Measurements from ENCODE around the gene TSPEAR.
"Not testable (repeated sequence)": the region's sequence is repeated elsewhere in the genome, so short reads cannot be mapped to it uniquely, and the experiment has no call there.

The TSPEAR gene

DNA sequence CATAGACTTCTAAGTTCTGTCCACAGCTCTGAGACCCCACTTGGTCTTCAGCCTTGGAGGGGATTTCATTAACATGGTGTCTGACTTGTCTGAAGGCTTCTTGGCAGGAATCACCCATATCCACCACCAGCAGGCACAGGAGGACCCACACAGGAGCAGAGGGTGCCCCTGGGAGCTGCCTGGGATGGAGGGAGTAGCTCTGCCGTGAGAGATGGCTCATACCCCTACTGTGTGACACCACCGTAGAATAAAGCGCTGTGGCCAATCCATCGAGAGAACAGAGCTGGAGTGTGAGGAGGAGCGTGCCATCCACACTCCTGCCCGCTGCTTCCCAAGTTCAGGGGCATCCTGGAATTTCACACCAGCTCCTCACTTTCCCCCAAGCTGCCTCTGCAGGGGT is 26.3 kb downstream of the TSPEAR start:
- DNase-seq (ENCODE audit: low read depth, low spot score) = not testable (repeated sequence)

DNA sequence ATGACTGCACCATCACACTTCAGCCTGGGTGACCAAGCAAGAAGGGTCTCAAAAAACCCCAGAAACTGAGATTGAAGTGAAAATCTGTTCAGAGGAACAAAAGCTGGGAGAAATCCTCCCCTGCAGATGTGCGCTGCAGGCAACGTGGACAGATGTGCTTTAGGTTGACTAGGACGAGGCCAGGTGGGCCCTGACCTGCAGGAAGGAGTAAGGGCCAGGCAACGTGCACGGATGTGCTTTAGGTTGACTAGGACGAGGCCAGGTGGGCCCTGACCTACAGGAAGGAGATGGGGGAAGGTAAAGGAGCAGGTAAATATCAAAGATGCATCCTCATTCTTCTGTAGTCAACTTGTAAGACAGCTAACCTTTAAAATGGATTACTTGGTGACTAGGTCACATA is 26.9 kb downstream of the TSPEAR start:
- DNase-seq (ENCODE audit: low read depth, low spot score) = no peak

DNA sequence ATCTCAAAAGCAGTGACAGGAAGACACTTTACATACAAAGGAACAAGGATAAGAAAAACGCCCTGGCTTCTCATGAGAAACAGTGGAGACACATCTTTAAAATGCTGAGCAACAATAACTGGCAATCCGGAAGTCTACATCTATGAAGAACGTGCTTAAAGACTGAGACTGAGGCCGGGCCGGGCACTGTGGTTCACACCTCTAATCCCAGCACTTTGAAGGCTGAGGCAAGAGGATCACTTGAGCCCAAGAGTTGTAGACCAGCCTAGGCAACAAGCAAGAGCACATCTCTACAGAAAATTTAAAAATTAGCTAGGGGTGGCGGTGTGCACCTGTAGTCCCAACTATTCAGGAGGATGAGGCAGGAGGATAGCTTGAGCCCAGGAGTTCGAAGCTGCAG is 27.3 kb downstream of the TSPEAR start:
- no peak for DNase-seq (ENCODE audit: low read depth, low spot score)

DNA sequence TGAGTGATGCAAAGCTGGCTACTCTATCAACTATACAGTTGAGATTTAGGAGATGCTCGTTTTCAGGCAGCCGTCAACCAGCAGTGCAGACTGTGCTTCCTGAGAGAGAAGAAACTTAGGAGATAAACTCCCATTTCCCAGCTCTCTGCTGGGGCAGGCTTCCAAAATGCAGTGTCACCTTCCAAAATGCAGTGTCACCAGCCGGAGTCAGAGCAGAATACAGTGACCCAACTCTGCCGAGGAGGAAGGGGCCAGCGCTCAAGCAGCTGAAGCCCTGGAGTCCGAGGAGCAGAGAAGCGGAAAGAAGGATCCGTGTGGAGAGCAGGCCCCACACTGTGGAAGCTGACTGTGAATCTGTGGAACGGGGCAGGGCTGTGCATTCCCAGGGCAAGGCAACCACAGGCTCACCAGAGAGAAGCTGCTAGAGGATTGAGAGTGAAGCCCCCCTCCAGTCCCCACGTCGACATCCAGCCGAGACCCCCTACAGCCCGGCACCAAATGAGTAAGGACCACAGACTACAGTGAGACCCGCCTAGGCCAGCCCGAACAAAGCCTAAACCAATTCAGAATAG is 28.7 kb downstream of the TSPEAR start:
- no peak for DNase-seq (ENCODE audit: low read depth, low spot score)

DNA sequence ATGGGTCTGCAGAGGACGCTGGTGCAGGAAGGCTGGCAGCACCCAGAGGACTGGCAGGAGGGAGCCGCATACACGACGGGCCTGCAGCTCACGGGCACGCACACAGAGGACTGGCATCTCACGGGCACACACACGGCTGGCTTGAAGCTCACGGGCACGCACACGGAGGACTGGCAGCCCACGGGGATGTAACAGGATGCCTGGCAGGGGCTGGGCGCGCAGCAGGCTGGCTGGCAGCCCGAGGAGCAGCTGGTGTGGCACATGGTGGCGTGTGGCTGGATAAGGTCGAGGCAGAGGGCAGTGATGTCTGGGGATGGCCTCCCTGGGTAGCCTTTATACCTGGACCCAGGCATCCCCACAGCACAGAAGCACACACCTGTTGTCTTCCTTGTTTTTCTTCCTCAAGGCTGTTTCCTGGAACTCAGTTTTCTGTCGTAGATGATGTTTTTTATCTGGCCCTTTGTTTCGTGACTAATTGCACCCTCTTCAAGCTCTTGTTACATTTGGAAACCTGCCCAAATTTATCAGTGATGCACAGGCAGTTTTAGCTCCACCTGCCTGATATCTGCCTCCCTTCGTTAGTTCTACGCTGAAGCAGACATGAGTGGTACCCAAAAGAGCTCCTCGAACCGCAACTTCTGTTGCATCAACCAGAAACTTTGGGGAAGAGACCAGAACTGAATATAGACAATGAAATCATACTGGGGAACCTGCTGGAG is 29.4 kb downstream of the TSPEAR start, which contains the start of gene KRTAP12-1:
KRTAP12-1 (minus strand) TSS at position 303 of the 719 bp plus-strand sequence; CDS start at position 263, 40 bp downstream.
- DNase-seq (ENCODE audit: low read depth, low spot score) = no peak

DNA sequence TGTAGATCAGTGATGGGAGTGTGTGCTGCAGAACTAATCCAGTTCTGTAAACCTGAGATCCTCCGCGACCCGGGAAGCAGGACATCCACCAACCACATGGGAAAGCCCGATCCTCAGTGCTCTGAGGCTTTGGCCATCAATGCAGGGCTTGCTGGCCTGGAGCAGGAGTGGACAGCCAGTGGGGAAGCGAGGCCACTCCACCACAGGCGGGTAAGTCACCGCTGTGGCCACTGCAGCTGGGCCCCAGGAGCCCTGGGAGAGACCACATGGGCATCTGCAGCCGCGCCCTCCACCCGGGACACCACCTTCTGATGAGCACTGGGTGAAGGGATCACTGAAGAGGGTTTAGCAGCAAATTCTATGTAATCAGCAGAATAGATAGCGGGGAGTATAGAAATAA is 30.2 kb downstream of the TSPEAR start:
- no peak for DNase-seq (ENCODE audit: low read depth, low spot score)

DNA sequence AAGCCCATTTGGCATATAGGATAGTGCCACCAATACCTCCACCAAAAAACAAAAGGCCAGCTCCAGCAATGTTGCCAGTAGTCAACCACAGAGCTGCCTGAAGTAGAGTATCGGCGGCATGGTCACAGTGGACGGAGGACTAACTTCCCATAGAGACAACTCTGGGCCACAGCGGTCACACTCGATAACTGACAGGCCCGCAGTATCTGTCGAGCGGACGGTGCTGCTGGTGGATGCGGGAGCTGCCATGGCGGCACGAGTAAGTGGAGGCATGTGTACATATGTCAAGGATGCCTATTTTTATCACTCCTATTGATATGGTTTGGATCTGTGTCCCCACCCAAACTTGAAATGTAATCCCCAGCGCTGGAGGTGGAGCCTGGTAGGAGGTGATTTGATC is 33.5 kb downstream of the TSPEAR start:
- DNase-seq (ENCODE audit: low read depth, low spot score) = no peak

DNA sequence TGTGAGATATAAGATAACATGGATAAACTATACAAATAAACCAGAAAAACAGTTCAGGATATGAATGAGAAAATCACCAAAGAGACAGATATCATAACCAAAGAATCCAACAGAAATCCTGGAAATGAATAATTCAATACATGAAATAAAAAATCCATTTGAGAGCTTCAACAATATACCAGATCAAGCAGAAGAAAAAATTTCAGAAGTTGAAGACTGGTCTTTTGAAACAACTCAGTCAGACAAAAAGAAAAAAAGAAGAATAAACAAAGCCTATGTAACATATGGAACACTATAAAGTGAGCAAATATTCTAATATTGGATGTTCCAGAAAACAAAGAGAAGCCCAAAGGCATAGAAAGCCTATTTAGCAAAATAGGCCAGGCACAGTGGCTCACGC is 39.5 kb downstream of the TSPEAR start:
- no peak for DNase-seq (ENCODE audit: low read depth, low spot score)

DNA sequence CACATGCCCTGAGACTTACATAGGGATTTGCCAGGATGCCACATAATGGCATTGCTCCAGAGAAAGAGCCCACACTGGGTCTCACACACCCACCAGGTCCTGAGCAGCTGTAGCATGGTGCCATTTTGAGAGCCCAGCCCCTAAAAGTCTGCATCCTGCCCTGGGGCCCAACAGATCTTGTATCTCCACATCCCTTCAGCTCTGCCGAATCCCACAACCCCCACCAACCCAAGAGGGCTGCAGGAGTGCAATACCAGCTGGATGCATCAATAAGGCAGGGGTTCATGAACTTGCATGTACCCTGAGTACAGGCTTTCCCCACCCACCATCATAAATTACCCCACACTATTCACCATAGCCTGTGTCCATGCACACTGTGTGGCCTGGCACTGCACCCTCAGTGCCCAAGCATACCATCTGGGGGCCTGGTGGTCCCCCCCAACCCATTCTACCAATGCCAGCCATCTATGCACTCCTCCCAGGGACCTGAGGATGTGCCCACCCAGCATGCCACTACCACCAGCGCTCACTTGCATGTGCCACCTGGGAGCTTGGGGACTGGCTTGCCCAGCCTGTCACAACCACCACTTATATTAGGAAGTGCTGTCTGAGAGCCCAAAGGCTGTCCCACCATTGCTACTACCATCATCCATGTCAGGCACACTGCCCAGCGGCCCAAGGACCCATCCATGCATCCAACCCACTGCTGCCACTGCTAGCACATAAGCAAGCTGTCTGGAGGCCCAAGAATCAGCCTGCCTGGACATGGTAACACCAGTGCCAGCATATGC is 40.5 kb downstream of the TSPEAR start:
- DNase-seq (ENCODE audit: low read depth, low spot score) = no peak

DNA sequence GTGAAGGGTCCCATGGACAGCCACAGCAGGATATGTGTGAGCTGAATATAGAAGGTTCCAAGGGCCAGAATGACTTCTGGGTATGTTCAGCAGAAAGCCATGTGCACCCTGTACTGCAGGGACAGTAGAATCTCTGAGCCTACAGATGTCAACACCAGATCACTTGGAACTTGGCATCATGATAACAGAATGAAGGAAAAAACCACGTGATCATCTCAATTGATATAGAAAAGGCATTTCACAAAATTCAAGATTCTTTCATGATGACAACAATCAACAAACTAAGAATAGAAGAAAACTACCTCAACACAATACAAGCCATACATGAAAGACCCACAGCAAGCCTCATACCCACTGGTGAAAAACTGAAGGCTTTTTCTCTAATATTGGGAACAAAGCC is 43.8 kb downstream of the TSPEAR start:
- no peak for DNase-seq (ENCODE audit: low read depth, low spot score)

DNA sequence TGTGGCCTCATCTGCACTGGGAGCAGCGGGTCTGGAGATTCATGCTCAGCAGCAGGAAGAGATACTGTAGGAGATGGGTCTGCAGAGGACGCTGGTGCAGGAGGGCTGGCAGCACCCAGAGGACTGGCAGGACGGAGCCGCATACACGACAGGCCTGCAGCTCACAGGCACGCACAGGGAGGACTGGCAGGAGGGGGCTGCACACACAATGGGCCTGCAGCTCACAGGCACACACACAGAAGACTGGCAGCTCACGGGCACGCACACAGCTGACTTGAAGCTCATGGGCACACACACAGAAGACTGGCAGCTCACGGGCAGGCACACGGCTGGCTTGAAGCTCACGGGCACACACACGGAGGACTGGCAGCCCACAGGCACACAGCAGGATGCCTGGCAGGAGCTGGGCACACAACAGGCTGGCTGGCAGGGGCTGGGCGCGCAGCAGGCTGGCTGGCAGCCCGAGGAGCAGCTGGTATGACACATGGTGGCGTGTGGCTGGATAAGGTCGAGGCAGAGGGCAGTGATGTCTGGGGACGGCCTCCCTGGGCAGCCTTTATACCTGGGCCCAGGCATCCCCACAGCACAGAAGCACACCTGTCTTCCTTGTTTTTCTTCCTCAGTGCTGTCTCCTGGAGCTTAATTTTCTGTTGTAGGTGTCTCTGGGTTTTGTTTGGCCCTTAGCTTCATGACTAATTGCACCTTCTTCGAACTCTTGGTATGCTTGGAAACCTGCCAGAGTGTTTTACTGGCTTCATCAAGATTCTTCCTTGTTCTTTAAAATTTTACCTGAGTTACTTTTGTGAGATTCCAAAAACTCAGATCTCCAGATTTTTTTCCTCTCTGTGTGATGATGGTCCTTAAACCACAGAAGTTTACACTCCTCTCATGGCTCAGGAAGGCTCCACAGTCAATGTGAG is 44.7 kb downstream of the TSPEAR start, which contains the start of gene KRTAP12-2:
KRTAP12-2 (minus strand) TSS at position 527 of the 920 bp plus-strand sequence; CDS start at position 486, 41 bp downstream.
- no peak for DNase-seq (ENCODE audit: low read depth, low spot score)

DNA sequence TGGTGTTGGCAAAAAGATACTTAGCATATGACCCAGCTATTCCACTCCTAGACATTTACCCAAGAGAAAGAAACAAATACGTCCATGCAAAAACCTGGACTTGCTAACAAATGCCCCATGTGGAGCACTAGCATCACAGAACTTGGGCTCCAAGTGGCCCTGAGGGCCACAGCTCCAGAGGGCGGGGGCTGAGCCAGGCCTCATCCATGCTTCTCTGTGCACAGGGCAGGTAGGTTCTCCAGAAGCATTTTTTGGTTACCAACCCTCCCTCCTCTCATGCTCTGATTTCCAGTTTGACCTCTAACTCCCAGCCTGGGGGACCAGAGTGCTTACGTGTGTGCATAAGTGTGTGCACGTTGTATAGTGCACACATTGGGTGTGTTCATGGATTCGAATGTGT is 46.7 kb downstream of the TSPEAR start:
- DNase-seq (ENCODE audit: low read depth, low spot score) = no peak

DNA sequence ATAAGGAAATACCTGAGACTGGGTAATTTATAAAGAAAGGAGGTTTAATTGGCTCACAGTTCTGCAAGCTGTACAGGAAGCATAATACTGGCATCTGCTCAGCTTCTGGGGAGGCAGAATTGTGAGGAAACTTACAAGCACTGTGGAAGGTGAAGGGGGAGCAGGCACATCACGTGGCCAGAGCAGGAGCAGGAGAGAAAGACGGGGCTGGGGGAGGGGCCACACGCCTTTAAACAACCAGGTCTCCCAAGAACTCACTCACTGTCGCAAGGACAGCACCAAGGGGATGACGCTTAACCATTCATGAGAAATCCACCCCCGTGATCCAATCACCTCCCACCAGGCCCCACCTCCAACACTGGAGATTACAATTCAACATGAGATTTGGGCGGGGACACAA is 49.8 kb downstream of the TSPEAR start:
- peak; percentile 30 for DNase-seq (ENCODE audit: low read depth, low spot score)

DNA sequence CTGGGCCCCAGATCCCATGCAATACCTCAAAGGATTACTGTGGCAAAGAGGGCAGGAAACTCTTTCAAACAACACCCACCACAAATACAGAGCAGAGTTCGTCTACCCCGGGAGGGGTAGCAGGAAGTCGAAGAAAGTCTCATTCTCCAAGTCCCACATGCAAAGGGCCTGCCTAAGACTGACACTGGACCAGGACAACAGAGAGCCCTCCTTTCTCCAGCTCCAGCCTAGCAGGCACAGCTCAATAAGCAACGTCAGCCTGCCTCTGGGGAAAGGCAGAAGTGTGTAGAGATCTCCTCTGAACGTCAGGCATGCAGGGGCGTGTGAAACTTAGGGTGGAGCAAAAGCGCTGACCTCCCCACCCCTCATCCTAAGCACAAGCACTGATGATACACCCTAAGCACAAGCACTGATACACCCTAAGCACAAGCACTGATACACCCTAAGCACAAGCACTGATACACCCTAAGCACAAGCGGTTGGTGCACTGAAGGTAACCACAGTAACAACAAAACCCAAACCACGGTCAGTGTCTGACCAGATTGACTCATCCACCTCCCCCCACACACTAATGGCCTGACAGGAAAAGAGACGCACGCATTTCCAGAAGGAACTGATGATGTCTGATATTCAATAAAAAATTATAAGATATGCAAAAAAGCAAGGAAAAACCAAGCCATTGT is 52.3 kb downstream of the TSPEAR start:
- no peak for DNase-seq (ENCODE audit: low read depth, low spot score)

DNA sequence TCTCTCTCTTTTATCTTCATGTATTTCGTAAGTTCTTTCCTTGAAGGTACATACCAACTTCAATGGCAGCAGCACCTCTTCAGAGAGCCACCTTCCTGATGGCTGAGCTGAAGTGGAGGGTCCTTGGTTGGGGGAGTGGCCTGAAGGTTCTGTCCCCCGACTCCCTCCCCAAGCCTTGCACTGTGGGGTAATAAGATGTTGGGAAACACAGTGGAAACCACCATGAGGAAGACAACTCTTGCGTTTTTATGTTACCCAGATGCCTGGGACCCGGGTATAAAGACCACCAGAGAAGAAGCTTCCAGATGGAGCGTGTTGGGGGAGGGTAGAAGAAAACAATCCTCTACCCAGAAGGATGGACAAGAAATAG is 52.8 kb downstream of the TSPEAR start:
- no peak for DNase-seq (ENCODE audit: low read depth, low spot score)

DNA sequence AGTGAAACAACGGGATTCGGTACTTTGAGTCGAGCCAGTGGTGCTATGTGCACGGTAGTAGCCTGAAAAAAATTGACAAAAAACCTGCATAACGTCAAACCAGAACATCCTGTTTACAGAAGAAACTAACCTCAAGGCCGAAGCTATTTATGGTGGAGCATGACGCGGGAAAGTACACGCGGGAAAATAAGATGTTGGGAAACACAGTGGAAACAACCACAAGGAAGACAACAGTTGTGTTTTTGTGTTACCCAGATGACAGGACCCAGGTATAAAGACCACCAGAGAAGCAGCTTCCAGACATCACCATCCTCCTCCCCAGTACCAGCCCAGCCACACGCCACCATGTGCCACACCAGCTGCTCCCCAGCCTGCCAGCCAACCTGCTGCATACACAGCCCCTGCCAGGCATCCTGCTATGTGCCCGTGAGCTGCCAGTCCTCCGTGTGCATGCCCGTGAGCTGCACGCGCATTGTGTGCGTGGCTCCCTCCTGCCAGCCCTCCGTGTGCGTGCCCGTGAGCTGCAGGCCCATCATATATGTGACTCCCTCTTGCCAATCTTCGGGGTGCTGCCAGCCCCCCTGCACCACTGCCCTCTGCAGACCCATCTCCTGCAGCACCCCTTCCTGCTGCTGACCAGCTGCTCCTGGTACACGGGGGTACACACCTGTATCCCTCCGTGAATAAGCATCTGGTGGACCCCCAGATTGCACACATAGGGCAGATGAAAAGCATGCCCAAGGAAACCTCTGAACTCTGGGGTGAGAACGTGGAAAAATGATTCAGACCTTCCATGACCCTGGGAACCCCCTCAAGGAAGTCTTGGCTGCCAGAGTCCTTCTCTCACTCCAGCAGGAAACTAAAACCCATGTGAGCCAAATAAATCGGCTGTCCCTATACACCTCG is 53.5 kb downstream of the TSPEAR start, which contains the start of gene KRTAP12-3:
KRTAP12-3 (plus strand) TSS at position 298 of the 906 bp plus-strand sequence; CDS start at position 346, 48 bp downstream.
- no peak for DNase-seq (ENCODE audit: low read depth, low spot score)

DNA sequence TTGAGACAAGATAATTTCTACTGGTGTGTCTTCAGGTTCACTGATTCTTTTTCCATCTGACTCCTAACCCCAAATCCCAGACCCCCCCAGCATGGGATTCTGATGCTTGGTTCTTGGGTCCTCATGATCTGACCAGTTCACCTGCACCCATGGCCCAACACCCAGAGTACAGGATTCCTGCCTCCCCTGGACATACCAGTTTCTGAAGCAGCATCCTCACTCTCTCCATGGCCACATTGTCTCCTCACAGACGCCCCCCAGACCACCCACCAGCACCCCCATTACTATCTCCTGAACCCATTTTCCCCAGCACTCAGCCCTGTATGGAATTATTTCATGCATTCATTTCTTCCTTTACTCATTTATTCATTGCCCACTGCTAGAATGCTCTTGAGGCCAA is 54.5 kb downstream of the TSPEAR start:
- DNase-seq (ENCODE audit: low read depth, low spot score) = no peak

DNA sequence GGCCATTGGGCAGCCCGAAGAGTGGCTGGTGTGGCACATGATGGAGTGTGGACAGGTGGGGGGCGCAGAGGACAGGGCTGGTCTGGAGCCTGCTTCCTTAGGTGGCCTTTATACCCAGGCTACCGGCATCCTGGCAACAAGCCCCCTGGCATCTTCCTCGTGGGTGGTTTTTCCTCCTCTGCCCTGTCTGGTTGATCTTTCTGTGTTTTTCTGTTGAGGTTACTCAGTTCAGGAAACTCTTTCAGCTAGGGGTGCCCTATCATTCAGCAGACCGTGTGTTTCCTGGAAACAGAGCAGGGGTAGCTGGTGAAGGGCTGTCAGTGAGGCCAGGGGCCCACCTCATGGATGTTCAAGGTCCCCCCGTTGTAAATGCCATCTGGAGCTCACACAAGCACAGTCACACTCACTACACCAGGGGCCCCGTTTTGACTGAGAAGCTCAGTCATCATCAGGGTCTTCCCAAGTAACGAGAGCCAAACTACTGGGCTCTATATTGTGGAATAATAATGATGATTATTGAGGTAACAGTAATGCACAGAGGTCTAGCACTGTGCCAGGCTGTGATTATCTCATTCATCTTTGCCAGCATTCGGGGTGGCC is 56.7 kb downstream of the TSPEAR start, which contains the start of gene KRTAP12-4:
KRTAP12-4 (minus strand) TSS at position 84 of the 600 bp plus-strand sequence; CDS start at position 39, 45 bp downstream.
- no peak for DNase-seq (ENCODE audit: low read depth, low spot score)
